ENCODE data around the gene KCNE4.

The KCNE4 gene

DNA sequence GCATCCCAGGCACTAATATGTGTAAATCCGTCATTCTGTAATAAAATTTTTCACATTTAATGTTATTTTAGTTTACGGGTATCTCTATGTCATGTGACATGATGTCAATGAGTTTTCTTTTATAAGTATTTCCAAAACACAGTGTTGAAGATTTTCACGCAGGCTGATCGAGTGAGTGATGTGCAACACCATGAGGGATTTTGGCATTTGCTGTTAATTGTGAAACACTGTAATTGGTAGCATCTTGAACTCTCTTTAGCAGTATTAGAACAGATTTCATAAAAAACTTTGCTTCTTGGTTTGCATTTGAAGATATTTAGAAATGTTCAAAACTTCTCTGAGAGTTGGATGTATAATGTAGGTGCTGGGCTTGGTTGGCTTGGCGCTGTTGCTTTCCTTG is 35.5 kb downstream of the KCNE4 start:
- no peak for DNase-seq (ENCODE audit: low spot score)

DNA sequence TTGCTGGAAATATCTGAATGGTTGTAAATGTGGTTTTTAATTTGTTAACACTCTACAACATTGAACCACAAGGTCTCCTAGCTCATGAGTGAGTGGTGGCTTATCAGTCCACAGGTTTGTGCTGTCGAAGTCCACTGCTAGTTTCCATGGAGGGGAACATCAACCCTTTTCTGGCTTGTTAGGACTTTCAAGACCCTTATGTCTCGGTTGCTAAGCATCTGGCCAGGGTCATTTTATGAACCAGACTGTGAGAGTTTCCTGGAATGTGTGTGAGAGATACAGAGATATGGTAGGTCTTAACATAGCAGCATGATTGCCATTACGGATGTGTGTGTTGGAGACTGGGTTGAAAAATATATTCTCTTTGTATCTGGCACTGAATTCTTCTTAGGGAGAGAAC is 36.9 kb downstream of the KCNE4 start:
- DNase-seq (ENCODE audit: low spot score), result no peak

DNA sequence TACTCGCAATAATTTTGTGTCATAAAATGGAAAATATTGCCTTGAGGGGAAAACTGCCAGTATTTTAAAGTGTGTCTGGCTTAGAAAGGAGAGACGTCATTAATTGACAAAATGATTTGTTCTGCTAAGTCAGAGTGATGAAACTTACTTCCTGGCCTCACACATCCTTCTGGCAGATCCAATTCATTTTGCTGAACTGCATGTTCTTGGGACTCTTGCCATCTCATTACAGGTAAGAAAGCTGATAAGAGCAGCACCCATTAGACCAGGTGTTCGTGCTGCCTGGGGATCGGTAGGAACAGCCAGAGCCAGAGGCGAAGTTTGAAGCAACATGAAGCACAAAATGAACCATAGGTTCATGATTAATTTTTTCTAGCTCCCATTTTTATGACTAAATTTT is 38.0 kb downstream of the KCNE4 start:
- no peak for DNase-seq (ENCODE audit: low spot score)

DNA sequence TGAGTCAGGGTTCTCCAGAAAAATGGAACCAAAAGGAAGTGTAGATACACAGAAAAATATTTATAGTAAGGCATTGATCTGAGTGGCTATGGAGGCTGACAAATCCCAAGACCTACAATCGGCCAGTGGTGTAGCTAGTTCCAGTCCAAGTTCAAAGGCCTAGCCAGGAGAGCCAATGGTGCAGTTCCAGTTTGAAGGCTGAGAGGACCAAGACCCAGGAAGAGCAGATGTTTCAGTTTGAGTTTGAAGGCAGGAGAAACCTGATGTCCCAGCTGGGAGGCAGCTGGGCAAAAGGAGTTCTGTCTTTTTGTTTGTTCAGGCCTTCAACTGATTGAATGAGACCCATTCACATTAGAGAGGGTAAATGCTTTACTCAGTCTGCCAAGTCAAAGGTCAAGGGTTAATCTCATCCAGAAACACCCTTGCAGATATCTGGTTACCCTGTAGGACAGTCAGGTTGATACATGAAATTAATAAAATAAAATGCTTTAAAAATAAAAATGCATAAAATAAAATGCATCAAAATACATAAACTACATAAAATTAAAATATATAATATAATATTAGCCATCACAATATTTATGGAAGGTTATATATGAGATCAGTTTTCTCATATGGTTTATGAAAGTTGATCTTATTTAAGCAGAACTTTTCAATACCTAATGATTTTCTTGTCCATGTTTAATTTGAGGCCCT is 38.7 kb downstream of the KCNE4 start:
- DNase-seq (ENCODE audit: low spot score), result no peak

DNA sequence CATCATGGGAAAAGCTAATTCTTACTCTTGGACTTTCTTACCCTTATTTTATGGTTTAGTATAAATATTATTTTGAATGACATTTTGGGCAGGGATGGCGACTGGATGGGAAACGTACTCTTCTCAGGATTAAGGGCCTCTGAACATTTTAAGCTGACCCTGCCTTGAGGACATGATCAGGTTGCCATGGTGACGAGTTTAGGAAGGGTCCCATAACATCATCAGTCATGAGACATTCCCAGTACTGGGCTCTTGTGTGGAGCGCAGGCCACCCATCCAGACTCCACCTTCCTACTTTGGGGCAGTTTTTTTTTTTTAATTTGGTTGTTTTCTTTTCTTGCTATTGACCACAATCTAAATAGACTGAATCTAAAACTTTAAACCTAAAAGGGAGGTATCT is 40.7 kb downstream of the KCNE4 start:
- DNase-seq (ENCODE audit: low spot score), result no peak

DNA sequence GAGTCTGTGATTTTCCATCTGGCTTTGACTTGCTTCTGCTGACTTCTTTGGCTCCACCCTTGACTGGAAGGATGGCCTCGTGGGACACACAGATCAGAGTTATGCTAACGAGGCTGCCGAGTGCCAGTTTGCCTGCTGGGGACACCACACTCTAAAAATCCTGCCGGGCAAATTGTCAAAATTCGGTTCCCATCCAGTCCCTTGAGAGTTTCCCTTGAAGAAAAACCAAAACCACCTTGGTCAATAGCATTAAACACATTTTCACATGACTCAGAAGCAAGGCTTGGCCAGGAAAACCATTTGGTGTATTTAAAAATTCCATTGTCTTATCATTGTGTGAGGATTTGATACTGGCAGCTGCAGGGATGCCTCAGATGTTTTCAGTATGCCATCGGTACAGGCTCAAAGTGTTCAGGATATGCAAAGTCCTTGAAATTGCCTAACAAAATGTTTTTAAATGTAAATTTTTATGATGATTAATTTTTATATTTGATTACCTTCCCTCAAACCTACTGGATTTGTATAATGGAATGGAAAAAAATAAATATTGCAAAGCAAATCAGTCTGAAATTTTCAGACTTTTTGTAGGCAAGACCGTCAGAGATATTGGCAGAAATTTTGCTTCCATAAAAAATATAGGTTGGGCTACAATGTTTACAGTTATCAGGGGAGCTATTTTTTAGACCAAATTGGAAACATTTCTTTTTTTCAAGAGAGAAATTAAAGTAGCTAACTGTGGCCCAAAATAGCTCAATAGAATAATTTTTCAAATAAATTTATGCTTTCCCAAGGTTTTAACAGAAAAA is 41.6 kb downstream of the KCNE4 start:
- DNase-seq (ENCODE audit: low spot score), result no peak

DNA sequence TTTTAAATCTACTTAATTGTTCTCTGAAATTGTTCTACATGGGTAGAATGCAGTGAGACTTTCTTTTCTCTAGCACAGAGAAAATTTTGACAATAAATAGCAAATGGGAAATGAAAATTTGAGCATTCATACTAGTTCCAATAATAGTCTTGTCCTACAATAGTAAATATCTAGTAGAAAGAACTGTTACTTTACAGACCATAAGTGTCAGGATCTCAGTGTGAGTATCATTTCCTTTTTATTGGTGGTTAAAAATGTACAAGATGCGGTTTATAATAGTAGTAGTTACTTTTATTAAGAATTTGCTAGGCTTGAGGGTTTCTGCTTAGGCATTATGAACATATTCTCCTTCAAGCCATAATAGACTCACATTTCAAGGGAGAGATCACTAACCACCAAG is 43.2 kb downstream of the KCNE4 start:
- no peak for DNase-seq (ENCODE audit: low spot score)

DNA sequence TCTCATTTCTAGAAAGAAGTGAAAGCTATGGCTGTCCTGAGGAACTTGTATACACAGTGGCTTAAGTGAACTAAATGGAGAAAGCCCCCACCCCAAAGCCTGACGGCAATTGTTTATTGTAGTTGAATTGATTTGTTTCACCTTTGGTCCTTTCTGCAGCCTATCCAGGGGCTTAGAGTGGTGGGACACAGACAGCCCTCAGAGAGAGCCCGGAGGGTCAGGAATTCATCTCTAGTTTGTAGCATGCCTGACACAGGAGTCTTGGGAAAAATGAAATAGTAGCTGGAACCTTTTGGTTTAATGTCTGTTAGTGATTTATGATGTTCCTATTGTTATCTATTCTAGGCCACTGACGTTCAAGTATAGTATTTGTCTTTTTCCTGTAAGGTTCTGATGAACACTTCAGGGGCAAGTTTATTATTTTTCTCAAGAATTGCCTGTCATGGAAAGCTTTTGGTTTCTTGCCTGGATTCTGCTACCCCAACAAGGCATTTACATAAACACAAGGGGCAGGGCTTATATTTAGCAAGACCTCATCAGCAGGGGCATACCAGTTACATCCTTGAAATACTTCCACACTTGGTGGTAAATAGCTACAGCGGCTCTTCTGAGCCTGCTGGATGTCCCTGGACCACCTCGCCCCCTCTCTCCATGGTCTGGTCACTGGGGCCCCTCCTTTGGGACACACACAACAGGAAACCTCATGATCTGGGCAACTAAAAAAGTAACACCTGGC is 44.4 kb downstream of the KCNE4 start:
- DNase-seq (ENCODE audit: low spot score), result no peak

DNA sequence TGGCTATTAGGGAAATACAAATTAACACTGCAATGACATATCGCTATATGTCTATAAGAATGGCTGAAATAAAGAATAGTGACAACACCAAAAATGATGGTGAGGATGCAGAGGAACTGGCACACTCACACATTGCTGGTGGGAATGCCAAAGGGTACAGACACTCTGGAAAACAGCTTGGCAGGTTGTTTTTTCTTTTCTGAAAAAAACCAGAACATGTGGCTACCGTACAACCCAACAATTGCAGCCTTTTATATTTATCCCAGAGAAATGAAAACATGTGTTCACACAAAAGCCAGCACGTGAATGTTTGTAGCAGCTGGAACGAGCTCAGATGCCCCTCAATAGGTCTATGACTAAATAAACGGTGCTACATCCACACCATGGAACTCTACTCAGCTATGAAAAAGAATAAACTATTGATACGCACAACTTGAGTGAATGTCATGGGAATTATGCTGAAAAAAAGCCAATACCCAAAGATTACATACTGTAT is 45.9 kb downstream of the KCNE4 start:
- DNase-seq (ENCODE audit: low spot score), result no peak

DNA sequence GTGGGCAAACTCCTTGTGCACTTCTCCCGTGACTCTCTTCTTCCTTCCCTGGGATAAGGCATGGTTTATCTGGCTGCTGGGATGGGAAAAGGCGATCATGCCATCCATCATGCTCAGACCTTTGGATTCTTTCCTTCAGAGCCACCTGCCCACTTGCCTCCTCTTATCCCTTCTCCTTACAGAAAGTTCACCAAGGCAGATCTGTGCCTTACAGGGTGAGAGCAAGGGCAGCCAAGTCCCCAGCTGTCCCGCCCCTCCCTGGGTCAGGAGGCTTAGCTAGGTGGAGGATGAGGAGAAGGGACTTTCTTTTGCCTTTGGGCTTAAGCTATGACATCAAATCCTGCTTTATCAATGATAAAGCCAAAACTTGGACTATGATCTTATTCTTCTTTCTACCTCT is 47.6 kb downstream of the KCNE4 start:
- no peak for DNase-seq (ENCODE audit: low spot score)

DNA sequence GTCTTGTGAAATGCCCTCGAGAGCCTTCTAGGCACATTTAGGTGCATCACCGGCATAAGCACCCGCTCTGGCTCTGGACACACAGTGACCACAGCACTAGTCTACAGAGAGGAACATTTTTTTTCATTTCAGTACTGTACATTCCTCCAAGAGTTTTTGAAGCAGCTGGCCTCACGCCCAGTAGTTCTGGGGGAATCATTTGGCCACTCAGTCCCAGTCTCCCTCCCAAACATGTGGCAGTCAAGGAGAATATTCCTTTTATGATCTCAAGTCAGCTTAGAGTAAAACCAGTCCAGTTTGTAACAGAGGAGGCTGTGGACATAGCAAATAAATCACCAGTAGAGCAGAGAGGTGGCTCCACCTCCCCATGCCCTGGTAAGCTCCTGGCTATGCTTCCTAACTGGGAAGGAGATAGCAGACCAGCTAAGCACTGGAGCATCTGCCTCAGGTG is 48.1 kb downstream of the KCNE4 start:
- DNase-seq (ENCODE audit: low spot score), result no peak

DNA sequence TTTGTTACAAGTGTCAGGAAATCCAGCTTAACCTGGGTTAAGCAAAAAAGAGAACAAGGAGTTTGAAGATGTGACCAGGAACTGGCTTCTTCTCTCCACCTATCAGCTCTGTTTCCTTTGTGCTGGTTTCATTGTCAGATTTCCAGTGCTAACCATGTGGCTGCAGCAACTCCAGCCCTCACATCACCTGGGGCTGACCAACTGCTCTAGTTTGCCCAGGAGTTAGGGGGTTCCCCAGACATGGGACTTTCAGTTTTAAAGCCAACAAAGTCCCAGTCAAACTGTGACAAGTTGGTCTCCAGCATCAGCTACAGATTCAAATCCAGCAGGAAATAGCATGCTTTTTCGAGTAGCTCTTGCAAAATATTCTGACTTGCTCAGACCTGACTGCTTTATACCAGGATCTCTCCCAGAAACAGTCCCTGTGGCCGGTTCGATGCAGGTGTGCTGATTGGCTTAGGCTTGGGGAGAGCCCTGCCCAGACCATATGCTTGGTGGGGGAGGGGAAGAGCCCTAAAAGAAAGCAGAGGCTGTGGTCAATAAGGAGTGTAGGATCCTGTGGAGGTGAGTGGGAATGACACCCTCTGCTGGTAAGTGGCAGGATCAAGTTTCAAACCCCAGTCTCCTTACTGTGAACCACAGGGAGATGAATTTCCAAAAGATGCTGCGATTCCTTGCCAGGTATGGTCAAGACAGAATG is 49.5 kb downstream of the KCNE4 start:
- no peak for DNase-seq (ENCODE audit: low spot score)

DNA sequence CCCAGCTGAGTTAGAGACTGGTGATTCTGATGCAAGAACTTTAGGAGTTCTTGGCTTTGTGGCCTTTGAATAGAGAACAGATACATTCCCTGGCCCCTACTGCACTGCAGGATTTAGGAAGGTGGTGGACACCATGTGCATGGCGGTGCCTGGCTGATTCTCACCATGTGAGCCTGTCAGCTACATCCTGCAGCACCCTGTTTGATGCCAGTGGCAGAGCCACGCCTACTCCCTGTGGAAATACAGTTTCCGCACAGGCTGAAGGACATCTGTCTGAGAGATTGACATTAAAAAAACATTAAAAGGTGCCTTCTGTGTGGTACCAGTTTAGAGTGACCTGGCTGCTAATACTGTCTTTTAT is 50.0 kb downstream of the KCNE4 start:
- no peak for DNase-seq (ENCODE audit: low spot score)

DNA sequence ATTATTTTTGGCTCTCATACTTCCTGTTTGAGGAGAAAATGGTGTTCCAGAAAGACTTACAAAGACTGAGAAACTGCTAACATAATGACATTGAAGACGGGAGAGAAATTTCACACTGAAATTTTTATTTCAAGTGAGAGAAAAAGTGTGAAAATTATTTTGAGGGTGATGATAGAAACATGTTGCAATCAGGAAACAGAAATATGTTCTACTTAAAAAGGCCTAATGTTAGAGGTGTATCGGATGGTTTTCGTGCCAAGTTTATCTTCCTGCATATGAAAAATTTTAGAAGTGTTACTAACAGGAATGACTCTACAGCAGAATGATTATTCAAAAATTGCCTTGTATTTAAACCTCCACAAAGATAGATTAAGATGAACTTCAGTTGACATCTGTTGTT is 50.5 kb downstream of the KCNE4 start:
- DNase-seq (ENCODE audit: low spot score), result no peak

DNA sequence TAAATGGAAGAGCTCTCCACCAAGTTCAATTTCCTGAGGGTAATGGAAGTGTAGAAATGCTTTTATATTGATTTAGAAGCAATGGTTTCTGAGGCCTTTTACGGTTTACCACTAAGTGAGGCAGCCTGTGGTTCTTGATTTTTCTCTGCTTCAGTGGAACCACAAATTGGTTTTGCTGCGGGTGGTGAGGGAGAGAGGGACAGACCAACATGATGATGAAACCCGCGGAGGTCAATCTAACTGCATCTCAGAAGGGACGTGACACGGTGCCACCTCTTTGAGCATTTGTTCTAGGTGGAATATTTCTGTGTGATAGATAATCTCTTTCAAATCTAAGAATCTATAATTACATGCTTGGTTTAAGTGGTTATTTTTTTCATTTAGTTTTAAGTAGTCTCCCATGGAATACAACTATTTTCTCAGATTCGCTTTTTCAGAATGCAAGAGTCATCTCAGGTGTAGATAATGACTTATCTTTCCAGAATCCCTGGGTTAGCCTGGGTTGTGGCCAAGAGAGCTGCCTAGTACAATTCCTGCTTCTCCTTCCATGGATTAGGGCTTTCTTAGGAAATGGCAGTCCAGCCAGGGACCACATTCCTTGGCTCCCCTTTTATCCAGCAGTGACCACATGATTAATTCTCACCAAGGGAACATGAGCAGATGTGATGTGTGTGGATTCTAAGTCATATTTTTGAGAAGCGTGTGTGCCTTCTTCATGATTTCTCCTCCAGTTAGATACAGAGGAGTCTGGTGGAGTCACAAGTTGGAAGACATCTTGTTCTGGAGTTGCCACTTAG is 52.5 kb downstream of the KCNE4 start:
- DNase-seq (ENCODE audit: low spot score), result no peak
